GM23248 (cell line): ENCODE measurements around the gene PXDN.
"Not testable (repeated sequence)": the region's sequence is repeated elsewhere in the genome, so short reads cannot be mapped to it uniquely, and the experiment has no call there.

Experiments
- EZH2 ChIP-seq: fragments of 200-600 bp; sonication (generic); IDR thresholded peaks from 2 replicates; pipeline ENCODE4 v1.6.1; 2018; ENCODE audit warnings: antibody characterized with exemption, mild to moderate bottlenecking; ENCODE audit not compliant: insufficient read depth, poor library complexity, severe bottlenecking
- EZH2phosphoT487 ChIP-seq: fragments of 200-600 bp; sonication (generic); IDR thresholded peaks from 2 replicates; pipeline ENCODE4 v1.6.1; 2018; ENCODE audit warnings: antibody characterized with exemption, moderate library complexity, mild to moderate bottlenecking, low read depth; ENCODE audit not compliant: insufficient read depth

- not testable (repeated sequence) for TF ChIP-seq EZH2, EZH2phosphoT487
Observed at GRCh38 chr2:1716014-1716305, 28.4 kb downstream of the PXDN start.
